H1 (cell line): ENCODE measurements around the gene ADAM22. TPM values are rescaled to one million over a fixed set of nuclear protein-coding genes. Genes with fewer than 3 reads are reported as not detected.
A peak's percentile ranks its signal among the peaks of the same experiment; 100 is the strongest.

ENCODE experiments used
- CHD1 ChIP-seq: IDR thresholded peaks from 2 replicates; pipeline ENCODE4 v1.6.1; 2012; ENCODE audit warnings: low read depth, low read length, improper control_type of control experiment
- CHD2 ChIP-seq: IDR thresholded peaks from 2 replicates; pipeline ENCODE4 v1.6.1; 2012; ENCODE audit warnings: low read length, improper control_type of control experiment
- HDAC2 ChIP-seq, 2 experiments: fragments of 300-600 bp in 1 of 2; sonication (generic) in 1 of 2; IDR thresholded peaks; 2 replicates each; pipeline ENCODE4 v1.6.1; 2011 to 2012; ENCODE audit warnings: low read depth in 2 of 2, low read length in 2 of 2, mild to moderate bottlenecking in 2 of 2, moderate library complexity in 2 of 2, borderline replicate concordance in 1 of 2, inconsistent platforms in 1 of 2
- RAD21 ChIP-seq, 2 experiments: IDR thresholded peaks in 1 of 2; conservative IDR thresholded peaks in 1 of 2; 2 replicates each; pipeline ENCODE4 v1.6.1; 2011; ENCODE audit warnings: low read depth in 2 of 2, low read length in 2 of 2, improper control_type of control experiment in 1 of 2, inconsistent platforms in 1 of 2, mild to moderate bottlenecking in 1 of 2, moderate library complexity in 1 of 2
- SUZ12 ChIP-seq: fragments of 200-600 bp; sonication (generic); IDR thresholded peaks from 2 replicates; pipeline ENCODE4 v1.6.1; 2012; ENCODE audit warnings: mild to moderate bottlenecking, inconsistent platforms, low read length, moderate library complexity, mixed read lengths
- TAF1 ChIP-seq: IDR thresholded peaks from 2 replicates; pipeline ENCODE4 v1.6.1; 2011; ENCODE audit warnings: mild to moderate bottlenecking, low read depth, low read length
- polyA plus RNA-seq, 7 experiments: library from polyadenylated mRNA; depleted of rRNA in 3 of 7; stranded (reverse) in 5 of 7; unstranded in 2 of 7; fragments of >200 nt in 5 of 7; fragments of 200-250 nt in 2 of 7; gene quantifications; 1 replicate in 5 of 7; 2 replicates in 1 of 7; 4 replicates in 1 of 7; pipeline versions ENCODE4 v1.2.1 to v1.2.3, GENCODE V29; 2011 to 2013; ENCODE audit warnings: missing spikeins in 2 of 7, mixed read lengths in 2 of 7
- total RNA-seq: library from RNA; stranded (reverse); fragmentation: NEBNext Ultra II Directional; extraction: Animal tissue kit (Norgen Biotek cat#: 25700); gene quantifications from 2 replicates; pipeline ENCODE4 v1.2.1, GENCODE V29; 2021
- TF ChIP-seq, protein P1 (sequence below): fragments of 300-600 bp; sonication (generic); IDR thresholded peaks from 2 replicates; pipeline ENCODE4 v1.7.1; 2012; ENCODE audit warnings: low read length, moderate library complexity, mild to moderate bottlenecking, inconsistent platforms; ENCODE audit not compliant: insufficient replicate concordance
- TF ChIP-seq, protein P2 (sequence below): IDR thresholded peaks from 2 replicates; pipeline ENCODE4 v1.6.1; 2012; ENCODE audit warnings: inconsistent platforms

Gene ADAM22
- total and polyA plus RNA-seq, 2 of the 8 experiments (the other 6 are each of a cell fraction or from before 2014, with no cell fraction given) = 4.6 to 21.4 TPM

DNA sequence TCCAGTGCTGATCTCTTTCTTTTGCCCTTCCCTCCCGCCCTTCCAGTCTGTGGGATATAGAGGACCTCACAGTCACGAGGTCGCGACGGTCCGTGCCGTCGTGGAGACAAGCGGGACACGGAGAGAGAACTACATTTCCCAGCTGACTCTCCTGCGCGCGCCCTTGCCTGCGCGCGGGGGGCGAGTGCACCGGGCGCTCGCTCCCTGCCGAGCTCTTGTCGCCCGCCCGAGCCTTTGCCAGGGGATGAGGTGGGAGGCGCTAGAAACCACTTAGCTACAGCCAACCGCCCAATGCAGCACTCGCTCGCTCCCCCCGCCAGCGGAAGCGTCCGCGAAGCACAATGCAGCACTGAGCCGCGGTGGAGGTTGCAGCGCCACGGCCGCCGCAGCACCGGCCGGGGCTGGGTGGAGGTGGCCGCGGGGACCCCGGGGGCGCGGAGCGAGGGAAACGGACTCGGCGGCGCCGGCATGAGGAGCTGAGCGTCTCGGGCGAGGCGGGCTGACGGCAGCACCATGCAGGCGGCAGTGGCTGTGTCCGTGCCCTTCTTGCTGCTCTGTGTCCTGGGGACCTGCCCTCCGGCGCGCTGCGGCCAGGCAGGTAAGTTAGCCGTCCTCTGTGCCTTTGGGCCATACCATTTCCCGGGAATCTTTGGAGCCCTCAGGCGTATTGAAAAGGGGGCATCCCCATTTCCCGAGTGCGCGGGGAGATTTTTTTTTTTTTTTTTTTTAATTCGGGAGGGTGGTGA lies at the start of gene ADAM22 (continued):
- TF ChIP-seq, protein P1, sequence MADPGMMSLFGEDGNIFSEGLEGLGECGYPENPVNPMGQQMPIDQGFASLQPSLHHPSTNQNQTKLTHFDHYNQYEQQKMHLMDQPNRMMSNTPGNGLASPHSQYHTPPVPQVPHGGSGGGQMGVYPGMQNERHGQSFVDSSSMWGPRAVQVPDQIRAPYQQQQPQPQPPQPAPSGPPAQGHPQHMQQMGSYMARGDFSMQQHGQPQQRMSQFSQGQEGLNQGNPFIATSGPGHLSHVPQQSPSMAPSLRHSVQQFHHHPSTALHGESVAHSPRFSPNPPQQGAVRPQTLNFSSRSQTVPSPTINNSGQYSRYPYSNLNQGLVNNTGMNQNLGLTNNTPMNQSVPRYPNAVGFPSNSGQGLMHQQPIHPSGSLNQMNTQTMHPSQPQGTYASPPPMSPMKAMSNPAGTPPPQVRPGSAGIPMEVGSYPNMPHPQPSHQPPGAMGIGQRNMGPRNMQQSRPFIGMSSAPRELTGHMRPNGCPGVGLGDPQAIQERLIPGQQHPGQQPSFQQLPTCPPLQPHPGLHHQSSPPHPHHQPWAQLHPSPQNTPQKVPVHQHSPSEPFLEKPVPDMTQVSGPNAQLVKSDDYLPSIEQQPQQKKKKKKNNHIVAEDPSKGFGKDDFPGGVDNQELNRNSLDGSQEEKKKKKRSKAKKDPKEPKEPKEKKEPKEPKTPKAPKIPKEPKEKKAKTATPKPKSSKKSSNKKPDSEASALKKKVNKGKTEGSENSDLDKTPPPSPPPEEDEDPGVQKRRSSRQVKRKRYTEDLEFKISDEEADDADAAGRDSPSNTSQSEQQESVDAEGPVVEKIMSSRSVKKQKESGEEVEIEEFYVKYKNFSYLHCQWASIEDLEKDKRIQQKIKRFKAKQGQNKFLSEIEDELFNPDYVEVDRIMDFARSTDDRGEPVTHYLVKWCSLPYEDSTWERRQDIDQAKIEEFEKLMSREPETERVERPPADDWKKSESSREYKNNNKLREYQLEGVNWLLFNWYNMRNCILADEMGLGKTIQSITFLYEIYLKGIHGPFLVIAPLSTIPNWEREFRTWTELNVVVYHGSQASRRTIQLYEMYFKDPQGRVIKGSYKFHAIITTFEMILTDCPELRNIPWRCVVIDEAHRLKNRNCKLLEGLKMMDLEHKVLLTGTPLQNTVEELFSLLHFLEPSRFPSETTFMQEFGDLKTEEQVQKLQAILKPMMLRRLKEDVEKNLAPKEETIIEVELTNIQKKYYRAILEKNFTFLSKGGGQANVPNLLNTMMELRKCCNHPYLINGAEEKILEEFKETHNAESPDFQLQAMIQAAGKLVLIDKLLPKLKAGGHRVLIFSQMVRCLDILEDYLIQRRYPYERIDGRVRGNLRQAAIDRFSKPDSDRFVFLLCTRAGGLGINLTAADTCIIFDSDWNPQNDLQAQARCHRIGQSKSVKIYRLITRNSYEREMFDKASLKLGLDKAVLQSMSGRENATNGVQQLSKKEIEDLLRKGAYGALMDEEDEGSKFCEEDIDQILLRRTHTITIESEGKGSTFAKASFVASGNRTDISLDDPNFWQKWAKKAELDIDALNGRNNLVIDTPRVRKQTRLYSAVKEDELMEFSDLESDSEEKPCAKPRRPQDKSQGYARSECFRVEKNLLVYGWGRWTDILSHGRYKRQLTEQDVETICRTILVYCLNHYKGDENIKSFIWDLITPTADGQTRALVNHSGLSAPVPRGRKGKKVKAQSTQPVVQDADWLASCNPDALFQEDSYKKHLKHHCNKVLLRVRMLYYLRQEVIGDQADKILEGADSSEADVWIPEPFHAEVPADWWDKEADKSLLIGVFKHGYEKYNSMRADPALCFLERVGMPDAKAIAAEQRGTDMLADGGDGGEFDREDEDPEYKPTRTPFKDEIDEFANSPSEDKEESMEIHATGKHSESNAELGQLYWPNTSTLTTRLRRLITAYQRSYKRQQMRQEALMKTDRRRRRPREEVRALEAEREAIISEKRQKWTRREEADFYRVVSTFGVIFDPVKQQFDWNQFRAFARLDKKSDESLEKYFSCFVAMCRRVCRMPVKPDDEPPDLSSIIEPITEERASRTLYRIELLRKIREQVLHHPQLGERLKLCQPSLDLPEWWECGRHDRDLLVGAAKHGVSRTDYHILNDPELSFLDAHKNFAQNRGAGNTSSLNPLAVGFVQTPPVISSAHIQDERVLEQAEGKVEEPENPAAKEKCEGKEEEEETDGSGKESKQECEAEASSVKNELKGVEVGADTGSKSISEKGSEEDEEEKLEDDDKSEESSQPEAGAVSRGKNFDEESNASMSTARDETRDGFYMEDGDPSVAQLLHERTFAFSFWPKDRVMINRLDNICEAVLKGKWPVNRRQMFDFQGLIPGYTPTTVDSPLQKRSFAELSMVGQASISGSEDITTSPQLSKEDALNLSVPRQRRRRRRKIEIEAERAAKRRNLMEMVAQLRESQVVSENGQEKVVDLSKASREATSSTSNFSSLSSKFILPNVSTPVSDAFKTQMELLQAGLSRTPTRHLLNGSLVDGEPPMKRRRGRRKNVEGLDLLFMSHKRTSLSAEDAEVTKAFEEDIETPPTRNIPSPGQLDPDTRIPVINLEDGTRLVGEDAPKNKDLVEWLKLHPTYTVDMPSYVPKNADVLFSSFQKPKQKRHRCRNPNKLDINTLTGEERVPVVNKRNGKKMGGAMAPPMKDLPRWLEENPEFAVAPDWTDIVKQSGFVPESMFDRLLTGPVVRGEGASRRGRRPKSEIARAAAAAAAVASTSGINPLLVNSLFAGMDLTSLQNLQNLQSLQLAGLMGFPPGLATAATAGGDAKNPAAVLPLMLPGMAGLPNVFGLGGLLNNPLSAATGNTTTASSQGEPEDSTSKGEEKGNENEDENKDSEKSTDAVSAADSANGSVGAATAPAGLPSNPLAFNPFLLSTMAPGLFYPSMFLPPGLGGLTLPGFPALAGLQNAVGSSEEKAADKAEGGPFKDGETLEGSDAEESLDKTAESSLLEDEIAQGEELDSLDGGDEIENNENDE = no peak
- TF ChIP-seq SUZ12 (0 out of 2 replicates have a peak, but pooled peaks have one; percentile 33), TAF1 (peak; percentile 94), HDAC2 (IDR thresholded peaks at IDR 0.05; ENCODE audit: borderline replicate concordance in 1 of 2, low read depth in 2 of 2, low read length in 2 of 2) (0 out of 4 replicates have a peak, but pooled peaks of 1 of the 2 experiments have one; percentile 39), RAD21 (IDR thresholded peaks at IDR 0.05 in 1 of 2, conservative IDR thresholded peaks at IDR 0.05 in 1 of 2; ENCODE audit: low read depth in 2 of 2, low read length in 2 of 2) (peak in 1 of 2 experiments; percentile 3; a peak in 1 of 4 replicates), CHD1 (peak; percentile 69; the same call in 1 of the 2 replicates), CHD2 (peak; percentile 8; the same call in 1 of the 2 replicates)
- TF ChIP-seq, protein P2, sequence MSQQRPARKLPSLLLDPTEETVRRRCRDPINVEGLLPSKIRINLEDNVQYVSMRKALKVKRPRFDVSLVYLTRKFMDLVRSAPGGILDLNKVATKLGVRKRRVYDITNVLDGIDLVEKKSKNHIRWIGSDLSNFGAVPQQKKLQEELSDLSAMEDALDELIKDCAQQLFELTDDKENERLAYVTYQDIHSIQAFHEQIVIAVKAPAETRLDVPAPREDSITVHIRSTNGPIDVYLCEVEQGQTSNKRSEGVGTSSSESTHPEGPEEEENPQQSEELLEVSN = peak; percentile 81
